AG04450 (cell line): ENCODE results near the gene SLC23A1. TPM values are rescaled to one million over a fixed set of nuclear protein-coding genes. Genes with fewer than 3 reads are reported as not detected.

Source experiments
- CTCF ChIA-PET: fragments of 300-600, 350-600 bp; formaldehyde crosslinking; extraction: SDS; loops from one replicate; lab custom pipeline; 2022; ENCODE audit warnings: antibody characterized with exemption, inconsistent platforms; lab: Charles Lee
- POLR2A ChIA-PET: fragments of 350-600 bp; formaldehyde crosslinking; extraction: SDS; loops from one replicate; lab custom pipeline; 2021; ENCODE audit warnings: antibody characterized with exemption, inconsistent platforms; lab: Yijun Ruan, JAX
- DNase-seq: peaks from one replicate; pipeline ENCODE4 v3.0.0-alpha.2; 2011; ENCODE audit warnings: low read depth, low spot score
- H3K27ac ChIP-seq: one replicate; pipeline ENCODE4 v1.5.1; 2012; ENCODE audit warnings: low read depth, low read length, control low read depth
- H3K27me3 ChIP-seq: one replicate; pipeline ENCODE4 v1.6.0; 2012; ENCODE audit warnings: low read length; ENCODE audit not compliant: control insufficient read depth, insufficient read depth
- H3K4me3 ChIP-seq: 2 replicates; pipeline ENCODE4 v1.5.1; 2011; ENCODE audit warnings: mild to moderate bottlenecking, low read depth, low read length, control low read depth
- H3K9me3 ChIP-seq: 2 replicates; pipeline ENCODE4 v1.5.1; 2012; ENCODE audit warnings: low read length; ENCODE audit not compliant: control insufficient read depth, insufficient read depth
- CTCF ChIP-seq: IDR thresholded peaks from 2 replicates; pipeline ENCODE4 v1.5.1; 2011; ENCODE audit warnings: low read depth, low read length, control low read depth, inconsistent platforms
- polyA plus RNA-seq: library from polyadenylated mRNA; depleted of rRNA; stranded (reverse); fragments of >200 nt; gene quantifications from 2 replicates; pipeline ENCODE4 v1.2.3, GENCODE V29; 2011

Gene SLC23A1
- polyA plus RNA-seq, 1 experiment = not detected

- H3K4me3 ChIP-seq = no peak overlapping the region
- DNase-seq = no peak
- TF ChIP-seq CTCF = no peak
- CTCF ChIA-PET = no interaction called here
- no peak overlapping the region for H3K27ac ChIP-seq
- no peaks in the 10 kb centered on the region for H3K27me3 ChIP-seq
- no peaks in the 10 kb centered on the region; the same call in 1 of the 2 replicates for H3K9me3 ChIP-seq
- POLR2A ChIA-PET = interaction anchor here (1.5 kb wide), 1 partner anchor 44 kb away, joined by 3 read pairs; the partner anchor contains the start of gene PAIP2
Observed at GRCh38 chr5:139386050-139386438, 2.9 kb upstream of the SLC23A1 start.

- Histone ChIP-seq H3K9me3 (no peaks in the 10 kb centered on the region; the same call in 1 of the 2 replicates), H3K27me3 (no peaks in the 10 kb centered on the region), H3K27ac (no peak overlapping the region), H3K4me3 (no peak overlapping the region)
- DNase-seq = no peak
- CTCF ChIA-PET = no interaction called here
- POLR2A ChIA-PET = no interaction called here
- TF ChIP-seq CTCF = no peak
Observed at GRCh38 chr5:139385061-139386049, 2.3 kb upstream of the SLC23A1 start.

GRCh38 chr5:139384591-139385051, 1.5 kb upstream of the SLC23A1 start:
- no peak for DNase-seq
- TF ChIP-seq CTCF = no peak
- no peak overlapping the region for H3K4me3 ChIP-seq
- ChIA-PET CTCF (no interaction called here), POLR2A (no interaction called here)
- H3K27me3 ChIP-seq = no peaks in the 10 kb centered on the region
- H3K9me3 ChIP-seq = no peaks in the 10 kb centered on the region; the same call in 1 of the 2 replicates
- H3K27ac ChIP-seq = no peak overlapping the region

GRCh38 chr5:139383993-139384590, 995 bp upstream of the SLC23A1 start:
- H3K27me3 ChIP-seq = no peaks in the 10 kb centered on the region
- ChIA-PET CTCF (no interaction called here), POLR2A (no interaction called here)
- H3K4me3 ChIP-seq = no peak overlapping the region
- H3K27ac ChIP-seq = no peak overlapping the region
- H3K9me3 ChIP-seq = no peaks in the 10 kb centered on the region; the same call in 1 of the 2 replicates
- no peak for TF ChIP-seq CTCF
- no peak for DNase-seq
